WERI-Rb-1 (cell line): Measurements from ENCODE around the gene PRKD1.

Experiments
- DNase-seq: peaks from one replicate; pipeline ENCODE4 v3.0.0-alpha.2; 2020
- H3K27ac ChIP-seq: fragments of 250-450 bp; sonication (Bioruptor Pico); 2 replicates; pipeline ENCODE4 v1.5.1; 2020; ENCODE audit warnings: mild to moderate bottlenecking, moderate library complexity
- H3K27me3 ChIP-seq: fragments of 250-450 bp; sonication (Bioruptor Pico); 2 replicates; pipeline ENCODE4 v1.5.1; 2021; ENCODE audit warnings: mild to moderate bottlenecking, low read depth, moderate library complexity; ENCODE audit not compliant: insufficient read depth, severe bottlenecking
- H3K36me3 ChIP-seq: fragments of 250-450 bp; sonication (Bioruptor Pico); 2 replicates; pipeline ENCODE4 v1.5.1; 2020; ENCODE audit warnings: mild to moderate bottlenecking, moderate library complexity
- H3K4me3 ChIP-seq: 2 replicates; pipeline ENCODE4 v1.5.1; 2011; ENCODE audit warnings: low read depth, mild to moderate bottlenecking, control low read depth, low read length
- H3K9me3 ChIP-seq: fragments of 250-450 bp; sonication (Bioruptor Pico); 2 replicates; pipeline ENCODE4 v1.5.1; 2021; ENCODE audit warnings: mild to moderate bottlenecking, moderate library complexity; ENCODE audit not compliant: severe bottlenecking
- TF ChIP-seq, protein P1 (sequence below): IDR thresholded peaks from 2 replicates; pipeline ENCODE4 v1.5.1; 2011; ENCODE audit warnings: low read depth, mild to moderate bottlenecking, control low read depth, inconsistent platforms, low read length

Gene PRKD1

DNA sequence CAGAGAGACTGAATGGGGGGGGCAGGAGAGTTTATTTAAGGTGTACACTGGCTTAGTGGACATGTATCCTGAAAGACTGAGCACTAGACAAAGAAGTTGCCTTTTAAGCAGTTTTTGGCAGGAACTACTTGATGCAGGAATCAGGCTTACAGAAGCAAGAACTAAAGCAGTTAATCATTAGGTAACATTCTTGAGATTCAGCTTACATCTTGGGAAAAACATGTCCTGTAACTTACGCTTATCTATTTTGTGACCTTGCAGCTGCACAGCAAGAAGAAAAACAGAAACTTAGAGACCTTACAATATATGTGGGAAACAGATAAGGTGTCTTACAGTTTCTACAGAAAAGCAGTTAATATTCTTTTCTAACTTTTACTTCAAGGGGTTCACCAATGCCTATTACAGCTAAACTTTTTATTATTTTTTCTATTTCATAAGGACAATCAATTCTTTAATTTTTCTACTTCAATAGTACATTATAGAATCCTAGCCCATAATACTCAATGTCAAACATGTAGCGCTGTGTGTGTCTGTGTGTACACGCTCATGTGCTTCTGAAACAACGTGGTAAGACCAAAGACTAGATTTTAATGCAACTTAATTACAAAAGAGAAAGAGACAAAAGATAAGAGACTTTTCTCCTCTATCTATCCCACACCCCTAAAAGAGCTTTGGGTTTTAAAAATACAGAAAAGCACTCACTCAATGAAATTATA is 276.9 kb downstream of the PRKD1 start:
- Histone ChIP-seq H3K4me3 (no peak overlapping the region), H3K9me3 (no peaks in the 10 kb centered on the region), H3K36me3 (no peaks in the 10 kb centered on the region), H3K27me3 (no peaks in the 10 kb centered on the region), H3K27ac (no peak overlapping the region)
- TF ChIP-seq, protein P1, sequence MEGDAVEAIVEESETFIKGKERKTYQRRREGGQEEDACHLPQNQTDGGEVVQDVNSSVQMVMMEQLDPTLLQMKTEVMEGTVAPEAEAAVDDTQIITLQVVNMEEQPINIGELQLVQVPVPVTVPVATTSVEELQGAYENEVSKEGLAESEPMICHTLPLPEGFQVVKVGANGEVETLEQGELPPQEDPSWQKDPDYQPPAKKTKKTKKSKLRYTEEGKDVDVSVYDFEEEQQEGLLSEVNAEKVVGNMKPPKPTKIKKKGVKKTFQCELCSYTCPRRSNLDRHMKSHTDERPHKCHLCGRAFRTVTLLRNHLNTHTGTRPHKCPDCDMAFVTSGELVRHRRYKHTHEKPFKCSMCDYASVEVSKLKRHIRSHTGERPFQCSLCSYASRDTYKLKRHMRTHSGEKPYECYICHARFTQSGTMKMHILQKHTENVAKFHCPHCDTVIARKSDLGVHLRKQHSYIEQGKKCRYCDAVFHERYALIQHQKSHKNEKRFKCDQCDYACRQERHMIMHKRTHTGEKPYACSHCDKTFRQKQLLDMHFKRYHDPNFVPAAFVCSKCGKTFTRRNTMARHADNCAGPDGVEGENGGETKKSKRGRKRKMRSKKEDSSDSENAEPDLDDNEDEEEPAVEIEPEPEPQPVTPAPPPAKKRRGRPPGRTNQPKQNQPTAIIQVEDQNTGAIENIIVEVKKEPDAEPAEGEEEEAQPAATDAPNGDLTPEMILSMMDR = no peak
- DNase-seq = no peak

DNA sequence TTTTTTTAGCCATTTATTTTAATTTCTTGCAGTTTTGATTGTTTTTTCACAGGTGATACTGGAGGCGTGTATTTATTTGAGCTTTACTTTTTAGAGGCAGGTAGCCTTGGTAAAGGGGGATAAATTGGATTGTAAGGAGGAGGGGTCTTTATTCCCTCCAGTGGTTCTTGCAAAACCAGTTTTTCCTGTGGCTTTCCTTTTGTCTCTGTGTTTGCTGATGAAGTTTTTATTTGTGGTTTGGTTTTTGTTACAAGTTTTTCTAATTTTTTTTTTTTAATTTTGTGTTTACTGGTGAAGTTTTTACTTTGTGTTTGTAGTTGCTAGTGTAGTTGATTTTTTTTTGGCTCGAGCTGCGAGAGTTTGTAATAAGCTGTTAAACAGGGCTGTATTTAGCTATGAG is 278.5 kb downstream of the PRKD1 start:
- TF ChIP-seq, protein P1 = no peak
- H3K4me3 ChIP-seq = no peak overlapping the region
- H3K27me3 ChIP-seq = no peaks in the 10 kb centered on the region
- no peaks in the 10 kb centered on the region for H3K36me3 ChIP-seq
- H3K9me3 ChIP-seq = no peaks in the 10 kb centered on the region
- H3K27ac ChIP-seq = no peak overlapping the region
- DNase-seq = no peak

DNA sequence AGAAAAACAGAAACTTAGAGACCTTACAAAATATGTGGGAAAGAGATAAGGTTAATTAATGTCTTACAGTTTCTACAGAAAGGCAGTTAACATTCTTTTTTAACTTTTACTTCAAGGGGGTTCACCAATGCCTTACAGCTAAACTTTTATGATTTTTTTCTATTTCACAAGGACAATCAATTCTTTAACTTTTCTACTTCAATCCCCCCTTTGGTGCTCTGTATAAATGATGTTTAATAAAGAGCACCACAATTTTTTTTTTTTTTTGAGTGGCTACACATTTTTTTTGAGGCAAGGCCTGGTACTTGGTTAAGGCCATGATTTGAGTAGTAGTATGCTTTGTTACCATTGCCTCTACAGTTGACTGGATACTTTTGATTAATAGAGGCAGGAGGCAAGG is 279.6 kb downstream of the PRKD1 start:
- Histone ChIP-seq H3K27ac (no peak overlapping the region), H3K27me3 (no peaks in the 10 kb centered on the region), H3K36me3 (no peaks in the 10 kb centered on the region), H3K4me3 (no peak overlapping the region), H3K9me3 (no peaks in the 10 kb centered on the region)
- DNase-seq = no peak
- TF ChIP-seq, protein P1 = no peak

DNA sequence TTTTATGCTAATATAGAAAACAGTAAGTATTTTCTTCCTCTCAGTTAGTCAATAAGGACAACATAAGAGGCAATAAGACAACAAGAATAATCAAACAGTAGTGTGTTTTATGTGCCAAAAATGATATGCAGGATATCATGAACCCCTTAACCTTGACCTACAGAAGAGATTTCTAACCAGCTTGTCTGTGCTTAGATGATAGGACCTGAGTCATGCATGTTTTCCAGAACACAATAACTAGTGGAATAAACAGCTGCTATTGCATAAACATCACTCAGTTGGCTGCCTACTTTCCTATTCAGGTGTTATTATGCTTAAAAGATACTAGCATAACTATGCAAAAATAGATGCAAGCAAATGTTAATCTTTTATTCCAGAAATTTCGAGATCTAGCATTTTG is 282.5 kb downstream of the PRKD1 start:
- no peak overlapping the region for H3K4me3 ChIP-seq
- H3K36me3 ChIP-seq = no peaks in the 10 kb centered on the region
- no peaks in the 10 kb centered on the region for H3K27me3 ChIP-seq
- H3K9me3 ChIP-seq = no peaks in the 10 kb centered on the region
- no peak overlapping the region for H3K27ac ChIP-seq
- DNase-seq = no peak
- TF ChIP-seq, protein P1 = no peak

DNA sequence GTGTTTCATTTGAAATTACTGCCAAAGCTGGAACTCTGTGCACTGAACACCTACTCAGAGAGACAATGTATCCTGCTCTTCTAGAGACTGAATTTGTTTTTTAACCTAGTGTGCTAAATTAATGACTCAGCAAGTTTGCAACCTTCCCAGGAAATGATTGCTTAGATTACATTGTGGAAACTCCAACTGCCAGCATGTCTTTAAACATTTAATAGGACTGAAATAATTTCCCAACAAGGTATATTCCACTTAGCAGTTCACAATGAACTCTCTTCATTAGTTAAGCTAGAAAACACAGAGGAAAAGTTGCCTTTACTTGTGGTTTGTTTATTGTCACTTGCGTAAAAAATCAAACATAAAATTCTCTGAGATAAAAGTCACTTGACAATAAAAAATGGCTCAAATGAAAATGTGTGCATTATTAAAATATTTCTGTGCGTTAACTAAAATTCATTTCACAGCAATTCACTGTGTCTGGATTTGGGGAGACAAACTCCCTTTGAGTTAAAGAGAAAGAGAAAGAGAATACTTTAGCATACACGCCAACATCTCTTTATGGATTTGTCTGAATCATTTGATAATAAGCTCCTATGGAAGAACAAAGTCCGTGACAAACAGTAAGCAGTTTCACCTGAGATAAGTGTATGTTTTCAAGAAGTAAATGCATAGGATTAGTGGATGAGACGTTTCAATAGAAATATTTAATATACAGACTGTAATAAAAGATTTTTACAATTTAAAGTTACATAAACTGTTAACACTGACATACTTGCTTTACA is 284.0 kb downstream of the PRKD1 start:
- Histone ChIP-seq H3K9me3 (no peaks in the 10 kb centered on the region), H3K36me3 (no peaks in the 10 kb centered on the region), H3K4me3 (no peak overlapping the region), H3K27ac (no peak overlapping the region), H3K27me3 (no peaks in the 10 kb centered on the region)
- no peak for DNase-seq
- TF ChIP-seq, protein P1 = no peak
